HepG2 (cell line): Measurements from ENCODE around the gene TRPV2. TPM values are rescaled to one million over a fixed set of nuclear protein-coding genes. Genes with fewer than 3 reads are reported as not detected.

ENCODE experiments used
- AGO1 ChIP-seq: fragments of 200-400 bp; formaldehyde crosslinking; IDR thresholded peaks from 2 replicates; pipeline ENCODE4 v1.6.1; 2017; ENCODE audit warnings: mild to moderate bottlenecking, low read depth, low read length, moderate library complexity; ENCODE audit not compliant: poor library complexity, severe bottlenecking
- CBX5 ChIP-seq: sonication (generic); formaldehyde crosslinking; IDR thresholded peaks from 2 replicates; pipeline ENCODE4 v1.4.0; 2020; ENCODE audit warnings: missing genetic modification reagents, borderline replicate concordance
- ELF3 ChIP-seq: IDR thresholded peaks from 2 replicates; pipeline ENCODE4 v1.6.1; 2016; ENCODE audit warnings: missing genetic modification reagents, missing compliant biosample characterization
- HIVEP1 ChIP-seq: sonication (generic); formaldehyde crosslinking; IDR thresholded peaks from 2 replicates; pipeline ENCODE4 v1.4.0; 2020; ENCODE audit warnings: mild to moderate bottlenecking, missing genetic modification reagents
- IKZF1 ChIP-seq: fragments of 450-650 bp; IDR thresholded peaks from 2 replicates; pipeline ENCODE4 v1.7.1; 2016
- IRF2 ChIP-seq: IDR thresholded peaks from 2 replicates; pipeline ENCODE4 v1.6.1; 2018; ENCODE audit warnings: missing genetic modification reagents, missing compliant biosample characterization
- JDP2 ChIP-seq: sonication (generic); formaldehyde crosslinking; IDR thresholded peaks from 2 replicates; pipeline ENCODE4 v1.8.1; 2022; ENCODE audit warnings: missing genetic modification reagents, borderline replicate concordance
- RXRB ChIP-seq: IDR thresholded peaks from 2 replicates; pipeline ENCODE4 v1.6.1; 2016; ENCODE audit warnings: borderline replicate concordance, missing genetic modification reagents, missing compliant biosample characterization
- SAFB2 ChIP-seq: sonication (generic); formaldehyde crosslinking; IDR thresholded peaks from 2 replicates; pipeline ENCODE4 v1.5.1; 2020; ENCODE audit warnings: missing genetic modification reagents, low read depth, mild to moderate bottlenecking, borderline replicate concordance
- THAP11 ChIP-seq: IDR thresholded peaks from 2 replicates; pipeline ENCODE4 v1.6.1; 2016; ENCODE audit warnings: missing biosample characterization, missing genetic modification reagents
- ZBTB20 ChIP-seq: sonication (generic); formaldehyde crosslinking; IDR thresholded peaks from 2 replicates; pipeline ENCODE4 v1.8.1; 2023; ENCODE audit warnings: missing genetic modification reagents, low read depth, mild to moderate bottlenecking, borderline replicate concordance
- ZFP62 ChIP-seq: sonication (generic); formaldehyde crosslinking; IDR thresholded peaks from 2 replicates; pipeline ENCODE4 v1.4.0; 2020; ENCODE audit warnings: missing genetic modification reagents
- ZFP82 ChIP-seq: sonication (generic); formaldehyde crosslinking; IDR thresholded peaks from 2 replicates; pipeline ENCODE4 v1.5.1; 2020; ENCODE audit warnings: mild to moderate bottlenecking, missing genetic modification reagents, borderline replicate concordance
- ZNF567 ChIP-seq: sonication (generic); formaldehyde crosslinking; IDR thresholded peaks from 2 replicates; pipeline ENCODE4 v1.8.1; 2023; ENCODE audit warnings: mild to moderate bottlenecking, missing genetic modification reagents, borderline replicate concordance
- ZNF607 ChIP-seq: sonication (generic); formaldehyde crosslinking; IDR thresholded peaks from 2 replicates; pipeline ENCODE4 v1.5.1; 2020; ENCODE audit warnings: missing genetic modification reagents, mild to moderate bottlenecking, borderline replicate concordance
- ZNF670 ChIP-seq: sonication (generic); formaldehyde crosslinking; IDR thresholded peaks from 2 replicates; pipeline ENCODE4 v1.8.0; 2022; ENCODE audit warnings: mild to moderate bottlenecking, missing genetic modification reagents, borderline replicate concordance
- ZNF749 ChIP-seq: sonication (generic); formaldehyde crosslinking; IDR thresholded peaks from 2 replicates; pipeline ENCODE4 v1.8.0; 2022; ENCODE audit warnings: mild to moderate bottlenecking, missing genetic modification reagents, moderate library complexity, borderline replicate concordance
- ZNF83 ChIP-seq: sonication (generic); formaldehyde crosslinking; IDR thresholded peaks from 2 replicates; pipeline ENCODE4 v1.4.0; 2020; ENCODE audit warnings: missing genetic modification reagents, mild to moderate bottlenecking, borderline replicate concordance
- ZNF841 ChIP-seq: sonication (generic); formaldehyde crosslinking; IDR thresholded peaks from 2 replicates; pipeline ENCODE4 v1.8.1; 2023; ENCODE audit warnings: missing genetic modification reagents, borderline replicate concordance
- ZSCAN20 ChIP-seq: sonication (generic); formaldehyde crosslinking; IDR thresholded peaks from 2 replicates; pipeline ENCODE4 v1.4.0; 2020; ENCODE audit warnings: missing genetic modification reagents, mild to moderate bottlenecking, borderline replicate concordance
- polyA plus RNA-seq, 8 experiments: library from polyadenylated mRNA; depleted of rRNA in 3 of 8; stranded (reverse) in 7 of 8; unstranded in 1 of 8; fragments of >200 nt; fragmentation: Illumina TruSeq in 4 of 8; extraction: Trizol in 4 of 8; gene quantifications; 2 replicates each; pipeline versions ENCODE4 v1.2.1 to v1.2.3, GENCODE V29; 2011 to 2016; ENCODE audit warnings: low read depth in 4 of 8, missing spikeins in 1 of 8, mixed read lengths in 1 of 8; ENCODE audit not compliant: insufficient read depth in 1 of 8
- total RNA-seq, 5 experiments: library from RNA; depleted of rRNA; stranded (reverse); fragments of >200 nt; fragmentation: Illumina TruSeq; extraction: Trizol; gene quantifications; 2 replicates each; pipeline ENCODE4 v1.2.3, GENCODE V29; 2016; ENCODE audit warnings: low read depth in 1 of 5
- TF ChIP-seq, protein P1 (sequence below), 2 experiments: sonication (generic) in 1 of 2; formaldehyde crosslinking in 1 of 2; IDR thresholded peaks; 2 replicates each; pipeline versions ENCODE4 v1.4.0 to v1.6.1; 2018 to 2020; ENCODE audit warnings: missing genetic modification reagents in 2 of 2, borderline replicate concordance in 1 of 2, low read depth in 1 of 2, mild to moderate bottlenecking in 1 of 2, missing biosample characterization in 1 of 2
- TF ChIP-seq, protein P2 (sequence below): sonication (generic); formaldehyde crosslinking; IDR thresholded peaks from 2 replicates; pipeline ENCODE4 v1.4.0; 2020; ENCODE audit warnings: missing genetic modification reagents
- TF ChIP-seq, protein P3 (sequence below): IDR thresholded peaks from 2 replicates; pipeline ENCODE4 v1.6.1; 2016; ENCODE audit warnings: control low read depth
- TF ChIP-seq, protein P4 (sequence below): sonication (generic); formaldehyde crosslinking; conservative IDR thresholded peaks from 2 replicates; pipeline ENCODE4 v1.4.0; 2020; ENCODE audit warnings: missing genetic modification reagents

Gene TRPV2
- total and polyA plus RNA-seq, 2 of the 13 experiments (the other 11 are each of a cell fraction or from before 2014, with no cell fraction given) = 13.6 to 21.3 TPM

DNA sequence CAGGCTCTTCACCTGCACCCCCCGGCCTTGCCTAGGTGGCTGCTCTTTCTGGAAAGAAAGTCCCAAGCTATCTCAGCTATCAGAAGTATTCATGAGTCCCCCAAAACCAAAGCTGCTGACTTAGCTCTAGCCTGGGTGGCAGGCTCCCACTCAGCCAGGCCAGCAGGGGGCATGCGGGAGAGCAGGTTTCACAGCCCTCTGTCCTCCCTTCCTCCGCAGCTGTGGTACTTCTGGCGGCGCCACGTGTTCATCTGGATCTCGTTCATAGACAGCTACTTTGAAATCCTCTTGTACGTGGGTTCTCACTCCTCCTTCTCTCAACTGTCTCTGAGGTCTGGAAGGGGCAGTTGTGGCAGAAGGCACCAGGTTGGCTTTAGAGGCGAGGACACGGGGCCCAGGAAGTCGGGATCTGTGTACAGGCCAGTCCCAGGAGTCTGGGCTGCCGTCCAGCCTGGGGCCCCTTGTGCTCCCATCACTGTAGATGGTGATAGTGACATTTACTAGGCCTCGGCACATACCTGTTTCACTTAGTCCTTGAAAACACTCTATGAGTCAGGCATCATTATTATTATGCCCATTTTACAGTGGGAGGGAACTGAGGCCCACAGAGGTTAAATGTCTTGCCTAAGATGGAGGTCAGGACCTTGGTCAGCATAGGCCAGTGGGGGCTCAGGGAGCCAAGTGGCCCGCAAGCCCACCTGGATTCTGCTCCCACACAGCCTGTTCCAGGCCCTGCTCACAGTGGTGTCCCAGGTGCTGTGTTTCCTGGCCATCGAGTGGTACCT, 12.9 kb downstream of the TRPV2 start (continued):
- TF ChIP-seq ZNF83 (CRISPR knock-in tag) = peak; percentile 77; the same call in 1 of the 2 replicates
- TF ChIP-seq ZNF670 (CRISPR knock-in tag) = no peak
- no peak for TF ChIP-seq AGO1
- TF ChIP-seq, protein P1, sequence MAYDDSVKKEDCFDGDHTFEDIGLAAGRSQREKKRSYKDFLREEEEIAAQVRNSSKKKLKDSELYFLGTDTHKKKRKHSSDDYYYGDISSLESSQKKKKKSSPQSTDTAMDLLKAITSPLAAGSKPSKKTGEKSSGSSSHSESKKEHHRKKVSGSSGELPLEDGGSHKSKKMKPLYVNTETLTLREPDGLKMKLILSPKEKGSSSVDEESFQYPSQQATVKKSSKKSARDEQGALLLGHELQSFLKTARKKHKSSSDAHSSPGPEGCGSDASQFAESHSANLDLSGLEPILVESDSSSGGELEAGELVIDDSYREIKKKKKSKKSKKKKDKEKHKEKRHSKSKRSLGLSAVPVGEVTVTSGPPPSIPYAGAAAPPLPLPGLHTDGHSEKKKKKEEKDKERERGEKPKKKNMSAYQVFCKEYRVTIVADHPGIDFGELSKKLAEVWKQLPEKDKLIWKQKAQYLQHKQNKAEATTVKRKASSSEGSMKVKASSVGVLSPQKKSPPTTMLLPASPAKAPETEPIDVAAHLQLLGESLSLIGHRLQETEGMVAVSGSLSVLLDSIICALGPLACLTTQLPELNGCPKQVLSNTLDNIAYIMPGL (CRISPR knock-in tag; IDR thresholded peaks at IDR 0.05; ENCODE audit: borderline replicate concordance in 1 of 2, low read depth in 1 of 2) = peak; percentile 65 to 80; a peak in 3 of 4 replicates
- TF ChIP-seq ZNF841 (CRISPR knock-in tag) = no peak
- no peak for TF ChIP-seq ZNF607 (CRISPR knock-in tag)
- TF ChIP-seq HIVEP1 (CRISPR knock-in tag) = no peak
- no peak for TF ChIP-seq ZSCAN20 (CRISPR knock-in tag)
- no peak for TF ChIP-seq ELF3 (CRISPR knock-in tag)
- TF ChIP-seq IKZF1 = no peak
- no peak for TF ChIP-seq JDP2 (CRISPR knock-in tag)
- no peak for TF ChIP-seq ZFP82 (CRISPR knock-in tag)
- TF ChIP-seq, protein P2, sequence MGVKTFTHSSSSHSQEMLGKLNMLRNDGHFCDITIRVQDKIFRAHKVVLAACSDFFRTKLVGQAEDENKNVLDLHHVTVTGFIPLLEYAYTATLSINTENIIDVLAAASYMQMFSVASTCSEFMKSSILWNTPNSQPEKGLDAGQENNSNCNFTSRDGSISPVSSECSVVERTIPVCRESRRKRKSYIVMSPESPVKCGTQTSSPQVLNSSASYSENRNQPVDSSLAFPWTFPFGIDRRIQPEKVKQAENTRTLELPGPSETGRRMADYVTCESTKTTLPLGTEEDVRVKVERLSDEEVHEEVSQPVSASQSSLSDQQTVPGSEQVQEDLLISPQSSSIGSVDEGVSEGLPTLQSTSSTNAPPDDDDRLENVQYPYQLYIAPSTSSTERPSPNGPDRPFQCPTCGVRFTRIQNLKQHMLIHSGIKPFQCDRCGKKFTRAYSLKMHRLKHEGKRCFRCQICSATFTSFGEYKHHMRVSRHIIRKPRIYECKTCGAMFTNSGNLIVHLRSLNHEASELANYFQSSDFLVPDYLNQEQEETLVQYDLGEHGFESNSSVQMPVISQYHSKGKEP = no peak
- TF ChIP-seq SAFB2 (CRISPR knock-in tag) = no peak
- TF ChIP-seq ZNF749 = no peak
- TF ChIP-seq ZBTB20 (CRISPR knock-in tag) = 0 out of 2 replicates have a peak, but pooled peaks have one; percentile 28
- no peak for TF ChIP-seq ZNF567 (CRISPR knock-in tag)
- TF ChIP-seq, protein P3, sequence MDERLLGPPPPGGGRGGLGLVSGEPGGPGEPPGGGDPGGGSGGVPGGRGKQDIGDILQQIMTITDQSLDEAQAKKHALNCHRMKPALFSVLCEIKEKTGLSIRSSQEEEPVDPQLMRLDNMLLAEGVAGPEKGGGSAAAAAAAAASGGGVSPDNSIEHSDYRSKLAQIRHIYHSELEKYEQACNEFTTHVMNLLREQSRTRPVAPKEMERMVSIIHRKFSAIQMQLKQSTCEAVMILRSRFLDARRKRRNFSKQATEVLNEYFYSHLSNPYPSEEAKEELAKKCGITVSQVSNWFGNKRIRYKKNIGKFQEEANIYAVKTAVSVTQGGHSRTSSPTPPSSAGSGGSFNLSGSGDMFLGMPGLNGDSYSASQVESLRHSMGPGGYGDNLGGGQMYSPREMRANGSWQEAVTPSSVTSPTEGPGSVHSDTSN (CRISPR knock-in tag) = no peak
- TF ChIP-seq THAP11 (CRISPR knock-in tag) = peak; percentile 33; the same call in 1 of the 2 replicates
- 0 out of 2 replicates have a peak, but pooled peaks have one; percentile 44 for TF ChIP-seq IRF2 (CRISPR knock-in tag)
- TF ChIP-seq ZFP62 (CRISPR knock-in tag) = no peak
- peak; percentile 34; the same call in 1 of the 2 replicates for TF ChIP-seq CBX5 (CRISPR knock-in tag)
- TF ChIP-seq, protein P4, sequence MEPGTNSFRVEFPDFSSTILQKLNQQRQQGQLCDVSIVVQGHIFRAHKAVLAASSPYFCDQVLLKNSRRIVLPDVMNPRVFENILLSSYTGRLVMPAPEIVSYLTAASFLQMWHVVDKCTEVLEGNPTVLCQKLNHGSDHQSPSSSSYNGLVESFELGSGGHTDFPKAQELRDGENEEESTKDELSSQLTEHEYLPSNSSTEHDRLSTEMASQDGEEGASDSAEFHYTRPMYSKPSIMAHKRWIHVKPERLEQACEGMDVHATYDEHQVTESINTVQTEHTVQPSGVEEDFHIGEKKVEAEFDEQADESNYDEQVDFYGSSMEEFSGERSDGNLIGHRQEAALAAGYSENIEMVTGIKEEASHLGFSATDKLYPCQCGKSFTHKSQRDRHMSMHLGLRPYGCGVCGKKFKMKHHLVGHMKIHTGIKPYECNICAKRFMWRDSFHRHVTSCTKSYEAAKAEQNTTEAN (CRISPR knock-in tag) = peak; percentile 69; the same call in 1 of the 2 replicates
- TF ChIP-seq RXRB = 0 out of 2 replicates have a peak, but pooled peaks have one; percentile 11
